Caco-2 (cell line): Measurements from ENCODE around the gene SLAMF6. TPM values are rescaled to one million over a fixed set of nuclear protein-coding genes. Genes with fewer than 3 reads are reported as not detected.

Source experiments
- BruUV-seq: library from RNA; stranded (reverse); fragments of 400-500 nt; replicated peaks from 2 replicates; lab custom pipeline; 2021; lab: Mats Ljungman, UMichigan
- CTCF ChIA-PET: fragments of 300-600 bp; sonication (Branson Sonifier 250); formaldehyde crosslinking; loops from one replicate; lab custom pipeline; 2022; ENCODE audit warnings: antibody characterized with exemption; lab: Charles Lee
- POLR2A ChIA-PET: fragments of 300-600 bp; sonication (Branson Sonifier 250); formaldehyde crosslinking; loops from one replicate; lab custom pipeline; 2022; ENCODE audit warnings: antibody characterized with exemption; lab: Charles Lee
- DNase-seq, 2 experiments: peaks; one replicate each; pipeline versions ENCODE4 v3.0.0 to v3.0.0-alpha.2; 2020 to 2022
- H3K27me3 ChIP-seq: replicated peaks from 2 replicates; pipeline ENCODE4 v1.6.0; 2011; ENCODE audit warnings: low read length; ENCODE audit not compliant: control insufficient read depth, insufficient read depth
- H3K36me3 ChIP-seq: 2 replicates; pipeline ENCODE4 v1.5.1; 2011; ENCODE audit warnings: low read length; ENCODE audit not compliant: control insufficient read depth, insufficient read depth
- H3K4me1 ChIP-seq: fragments of 250-450 bp; sonication (Bioruptor Pico); 2 replicates; pipeline ENCODE4 v1.5.1; 2020; ENCODE audit warnings: mild to moderate bottlenecking
- H3K4me3 ChIP-seq: 2 replicates; pipeline ENCODE4 v1.5.1; 2011; ENCODE audit warnings: low read depth, mild to moderate bottlenecking, control low read depth, low read length
- H3K9me3 ChIP-seq: fragments of 250-450 bp; sonication (Bioruptor Pico); 2 replicates; pipeline ENCODE4 v1.5.1; 2020; ENCODE audit warnings: mild to moderate bottlenecking, moderate library complexity
- H3K27ac Mint-ChIP-seq: one replicate; pipeline ENCODE4 v1.8.0; 2022; ENCODE audit warnings: mixed read lengths; ENCODE audit not compliant: unreplicated experiment
- H3K27me3 Mint-ChIP-seq: one replicate; pipeline ENCODE4 v1.8.0; 2022; ENCODE audit warnings: mixed read lengths; ENCODE audit not compliant: insufficient read depth, unreplicated experiment
- H3K36me3 Mint-ChIP-seq: one replicate; pipeline ENCODE4 v1.8.0; 2022; ENCODE audit warnings: mild to moderate bottlenecking, mixed read lengths; ENCODE audit not compliant: insufficient read depth, unreplicated experiment
- H3K4me1 Mint-ChIP-seq: one replicate; pipeline ENCODE4 v1.8.0; 2022; ENCODE audit warnings: low read depth, mixed read lengths; ENCODE audit not compliant: unreplicated experiment
- H3K4me3 Mint-ChIP-seq: one replicate; pipeline ENCODE4 v1.8.0; 2022; ENCODE audit warnings: mild to moderate bottlenecking, moderate library complexity, mixed read lengths; ENCODE audit not compliant: unreplicated experiment
- H3K9me3 Mint-ChIP-seq: one replicate; pipeline ENCODE4 v1.8.0; 2022; ENCODE audit warnings: mixed read lengths; ENCODE audit not compliant: unreplicated experiment
- CTCF ChIP-seq, 2 experiments: fragments of 200-600 bp in 1 of 2; IDR thresholded peaks; 1 replicate in 1 of 2; 2 replicates in 1 of 2; pipeline versions ENCODE4 v1.5.1 to v1.8.0; 2011 to 2022; ENCODE audit warnings: antibody characterized with exemption in 1 of 2, control low read depth in 1 of 2, inconsistent platforms in 1 of 2, low read depth in 1 of 2, low read length in 1 of 2, mild to moderate bottlenecking in 1 of 2, moderate library complexity in 1 of 2; ENCODE audit not compliant: insufficient read depth in 1 of 2, severe bottlenecking in 1 of 2, unreplicated experiment in 1 of 2
- intact Hi-C: fragments of 100-400 bp; cut with micrococcal nuclease; formaldehyde crosslinking; loops from one replicate; pipeline ENCODE4 v1.10.0; 2022; ENCODE audit not compliant: unreplicated experiment
- total RNA-seq: library from RNA; stranded (reverse); gene quantifications from 2 replicates; pipeline ENCODE4 v1.2.3, GENCODE V29; 2022

SLAMF6 gene
- total RNA-seq, 1 experiment from 2014 or later: not detected

GRCh38 chr1:160438317-160438918 lies 84.6 kb downstream of the SLAMF6 start:
- Histone ChIP-seq H3K4me1 (no peaks in the 10 kb centered on the region), H3K27me3 (no peaks in the 10 kb centered on the region), H3K36me3 (no peaks in the 10 kb centered on the region), H3K9me3 (no peaks in the 10 kb centered on the region), H3K4me3 (no peak overlapping the region)
- Mint-ChIP-seq H3K4me3 (no peak overlapping the region), H3K27me3 (peaks cover 4% of the 10 kb centered on the region), H3K4me1 (no peaks in the 10 kb centered on the region), H3K9me3 (no peaks in the 10 kb centered on the region), H3K27ac (no peak overlapping the region), H3K36me3 (no peaks in the 10 kb centered on the region)
- BruUV-seq: no TSS peak
- no peak for TF ChIP-seq CTCF (IDR thresholded peaks at IDR 0.05; ENCODE audit: insufficient read depth in 1 of 2, low read depth in 1 of 2, low read length in 1 of 2, severe bottlenecking in 1 of 2, unreplicated experiment in 1 of 2)
- POLR2A ChIA-PET: no interaction called here
- DNase-seq: no peak
- intact Hi-C loops: no loop called here
- CTCF ChIA-PET: no interaction called here

GRCh38 chr1:160437432-160438316 lies 85.4 kb downstream of the SLAMF6 start:
- Histone ChIP-seq H3K36me3 (no peaks in the 10 kb centered on the region), H3K9me3 (no peaks in the 10 kb centered on the region), H3K4me1 (no peaks in the 10 kb centered on the region), H3K27me3 (no peaks in the 10 kb centered on the region), H3K4me3 (no peak overlapping the region)
- H3K27ac Mint-ChIP-seq: no peak overlapping the region
- H3K9me3 Mint-ChIP-seq: no peaks in the 10 kb centered on the region
- H3K4me1 Mint-ChIP-seq: no peaks in the 10 kb centered on the region
- ChIA-PET CTCF (no interaction called here), POLR2A (no interaction called here)
- TF ChIP-seq CTCF (IDR thresholded peaks at IDR 0.05; ENCODE audit: insufficient read depth in 1 of 2, low read depth in 1 of 2, low read length in 1 of 2, severe bottlenecking in 1 of 2, unreplicated experiment in 1 of 2): no peak
- H3K27me3 Mint-ChIP-seq: peaks cover 4% of the 10 kb centered on the region
- H3K36me3 Mint-ChIP-seq: no peaks in the 10 kb centered on the region
- no TSS peak for BruUV-seq
- no peak overlapping the region for H3K4me3 Mint-ChIP-seq
- DNase-seq: no peak
- intact Hi-C loops: no loop called here

GRCh38 chr1:160436966-160437365 lies 86.1 kb downstream of the SLAMF6 start:
- Histone ChIP-seq H3K4me3 (no peak overlapping the region), H3K9me3 (no peaks in the 10 kb centered on the region), H3K4me1 (no peaks in the 10 kb centered on the region), H3K27me3 (no peaks in the 10 kb centered on the region), H3K36me3 (no peaks in the 10 kb centered on the region)
- Mint-ChIP-seq H3K4me3 (no peak overlapping the region), H3K27me3 (peaks cover 4% of the 10 kb centered on the region), H3K36me3 (no peaks in the 10 kb centered on the region), H3K4me1 (no peaks in the 10 kb centered on the region), H3K9me3 (no peaks in the 10 kb centered on the region), H3K27ac (no peak overlapping the region)
- no peak for TF ChIP-seq CTCF (IDR thresholded peaks at IDR 0.05; ENCODE audit: insufficient read depth in 1 of 2, low read depth in 1 of 2, low read length in 1 of 2, severe bottlenecking in 1 of 2, unreplicated experiment in 1 of 2)
- CTCF ChIA-PET: no interaction called here
- intact Hi-C loops: no loop called here
- no peak for DNase-seq
- no TSS peak for BruUV-seq
- POLR2A ChIA-PET: no interaction called here

Other genes starting within 250 kb of the SLAMF6 start
- 56.3 and 59.3 TPM in 2 replicates for gene PEX19, start 238.1 kb downstream of the SLAMF6 start, total RNA-seq
- 153 and 155 TPM in 2 replicates for gene COPA, start 180.0 kb downstream of the SLAMF6 start, total RNA-seq
- gene NCSTN, start 179.9 kb downstream of the SLAMF6 start, total RNA-seq: 89.5 and 102 TPM in 2 replicates
- gene NHLH1, start 156.2 kb downstream of the SLAMF6 start, total RNA-seq: 0.28 and 0.36 TPM in 2 replicates
- 3.2 and 3.4 TPM in 2 replicates for gene VANGL2, start 122.7 kb downstream of the SLAMF6 start, total RNA-seq
- gene CD84, start 56.2 kb upstream of the SLAMF6 start, total RNA-seq: not detected in 2 replicates
- gene SLAMF1, start 123.8 kb upstream of the SLAMF6 start, total RNA-seq: not detected in 2 replicates
- gene CD48, start 188.6 kb upstream of the SLAMF6 start, total RNA-seq: not detected in 2 replicates
- gene SLAMF7, start 216.0 kb upstream of the SLAMF6 start, total RNA-seq: not detected in 2 replicates